Activated T-cell treated with anti-CD3 and anti-CD28 coated beads, Interleukin-2, amount 50 U/mL, for 1 hour (primary cell): Measurements from ENCODE around the gene PRKAR1B.

Experiments used
- DNase-seq: peaks from one replicate; pipeline ENCODE4 v3.0.0-alpha.2; 2020

PRKAR1B gene

GRCh38 chr7:534075-534474 lies 193.0 kb downstream of the PRKAR1B start:
- DNase-seq = no peak

GRCh38 chr7:533266-533665 lies 193.8 kb downstream of the PRKAR1B start:
- DNase-seq = no peak

GRCh38 chr7:532379-533143 lies 194.5 kb downstream of the PRKAR1B start:
- DNase-seq = no peak

GRCh38 chr7:531777-532176 lies 195.3 kb downstream of the PRKAR1B start:
- no peak for DNase-seq

GRCh38 chr7:528451-528850 lies 198.6 kb downstream of the PRKAR1B start:
- no peak for DNase-seq

- no peak for DNase-seq
These were observed 199.4 kb downstream of the PRKAR1B start for GRCh38 chr7:527723-528122.

- no peak for DNase-seq
These were observed 200.5 kb downstream of the PRKAR1B start for GRCh38 chr7:526460-527034.

GRCh38 chr7:525740-526139 lies 201.3 kb downstream of the PRKAR1B start:
- DNase-seq = no peak

- no peak for DNase-seq
These were observed 202.3 kb downstream of the PRKAR1B start for GRCh38 chr7:524800-525199.

GRCh38 chr7:523347-524336 lies 203.4 kb downstream of the PRKAR1B start:
- DNase-seq = no peak

- no peak for DNase-seq
These were observed 204.1 kb downstream of the PRKAR1B start for GRCh38 chr7:522951-523314.

GRCh38 chr7:522071-522950 lies 204.8 kb downstream of the PRKAR1B start:
- DNase-seq = peak; percentile 36

- peak; percentile 24 for DNase-seq
These were observed 205.6 kb downstream of the PRKAR1B start for GRCh38 chr7:521221-522070.

- peak; percentile 24 for DNase-seq
These were observed 206.4 kb downstream of the PRKAR1B start for GRCh38 chr7:520503-521161.

- DNase-seq = peak; percentile 37
These were observed 207.3 kb downstream of the PRKAR1B start, which contains the start of gene PDGFA for GRCh38 chr7:519484-520390. Gene PDGFA (minus strand): TSS chr7:519846. CDS start chr7:519001, 845 bp downstream.

GRCh38 chr7:518630-519483 lies 208.2 kb downstream of the PRKAR1B start:
- DNase-seq = peak; percentile 44

GRCh38 chr7:517774-518629 lies 209.1 kb downstream of the PRKAR1B start:
- peak; percentile 35 for DNase-seq
